NCI-H128 (cell line): ENCODE data around the gene SHB.

Source experiments
- DNase-seq: peaks from one replicate; lab custom pipeline; 2025; ENCODE audit not compliant: unreplicated experiment; lab: John Stamatoyannopoulos, UW

SHB gene

GRCh38 chr9:38088006-38088925 lies 19.2 kb upstream of the SHB start:
- peak; percentile 50 for DNase-seq

GRCh38 chr9:38086496-38086895 lies 17.5 kb upstream of the SHB start:
- DNase-seq: no peak

- DNase-seq: no peak
Measured at GRCh38 chr9:38085308-38085707, 16.3 kb upstream of the SHB start.

GRCh38 chr9:38084556-38084880 lies 15.5 kb upstream of the SHB start:
- no peak for DNase-seq

GRCh38 chr9:38083858-38084555 lies 15.0 kb upstream of the SHB start:
- DNase-seq: no peak

- DNase-seq: no peak
Measured at GRCh38 chr9:38082446-38083287, 13.6 kb upstream of the SHB start.

- no peak for DNase-seq
Measured at GRCh38 chr9:38081356-38082108, 12.5 kb upstream of the SHB start.

GRCh38 chr9:38079461-38080031 lies 10.5 kb upstream of the SHB start:
- no peak for DNase-seq

- no peak for DNase-seq
Measured at GRCh38 chr9:38075272-38075671, 6.2 kb upstream of the SHB start.

GRCh38 chr9:38074441-38074961 lies 5.5 kb upstream of the SHB start:
- no peak for DNase-seq

GRCh38 chr9:38073882-38074281 lies 4.9 kb upstream of the SHB start:
- DNase-seq: no peak

GRCh38 chr9:38071470-38072134 lies 2.6 kb upstream of the SHB start:
- DNase-seq: no peak

GRCh38 chr9:38067859-38068681 lies 957 bp downstream of the SHB start:
- no peak for DNase-seq

- no peak for DNase-seq
Measured at GRCh38 chr9:38066914-38067858, 1.8 kb downstream of the SHB start.

GRCh38 chr9:38066197-38066913 lies 2.7 kb downstream of the SHB start:
- no peak for DNase-seq

GRCh38 chr9:38065369-38066075 lies 3.5 kb downstream of the SHB start:
- no peak for DNase-seq
